HEK293 (cell line): ENCODE measurements around the gene SFXN3.
A peak's percentile ranks its signal among the peaks of the same experiment; 100 is the strongest.

Experiments used
- HOXA7 ChIP-seq: sonication (generic); formaldehyde crosslinking; IDR thresholded peaks from 2 replicates; pipeline ENCODE4 v1.8.1; 2022; ENCODE audit warnings: missing genetic modification reagents, borderline replicate concordance
- INSM2 ChIP-seq: fragments of 450-650 bp; formaldehyde crosslinking; IDR thresholded peaks from 2 replicates; pipeline ENCODE4 v1.5.1; 2016; ENCODE audit warnings: missing biosample characterization, missing genetic modification characterization
- OSR2 ChIP-seq: fragments of 450-650 bp; formaldehyde crosslinking; IDR thresholded peaks from 2 replicates; pipeline ENCODE4 v1.5.1; 2016; ENCODE audit warnings: missing biosample characterization, missing genetic modification characterization
- PRDM10 ChIP-seq: fragments of 450-650 bp; formaldehyde crosslinking; IDR thresholded peaks from 2 replicates; pipeline ENCODE4 v1.5.1; 2016; ENCODE audit warnings: missing biosample characterization, missing genetic modification characterization
- RBAK ChIP-seq: fragments of 450-650 bp; formaldehyde crosslinking; IDR thresholded peaks from 2 replicates; pipeline ENCODE4 v1.5.1; 2016; ENCODE audit warnings: missing biosample characterization, missing genetic modification characterization
- REPIN1 ChIP-seq: fragments of 450-650 bp; formaldehyde crosslinking; IDR thresholded peaks from 2 replicates; pipeline ENCODE4 v1.5.1; 2017; ENCODE audit warnings: missing biosample characterization, missing genetic modification characterization, low read depth
- SALL2 ChIP-seq: fragments of 450-650 bp; formaldehyde crosslinking; IDR thresholded peaks from 2 replicates; pipeline ENCODE4 v1.5.0; 2017; ENCODE audit warnings: missing biosample characterization, mild to moderate bottlenecking, missing genetic modification characterization, borderline replicate concordance
- ZBTB10 ChIP-seq: fragments of 450-650 bp; formaldehyde crosslinking; IDR thresholded peaks from 2 replicates; pipeline ENCODE4 v1.5.1; 2016; ENCODE audit warnings: missing biosample characterization, missing genetic modification characterization
- ZBTB7A ChIP-seq: fragments of 450-650 bp; formaldehyde crosslinking; IDR thresholded peaks from 2 replicates; pipeline ENCODE4 v1.5.1; 2016; ENCODE audit warnings: low read depth, missing biosample characterization, missing genetic modification characterization
- ZNF10 ChIP-seq: fragments of 450-650 bp; formaldehyde crosslinking; IDR thresholded peaks from 2 replicates; pipeline ENCODE4 v1.5.1; 2017; ENCODE audit warnings: missing biosample characterization, missing genetic modification characterization
- ZNF114 ChIP-seq: fragments of 450-650 bp; formaldehyde crosslinking; IDR thresholded peaks from 2 replicates; pipeline ENCODE4 v1.5.0; 2017; ENCODE audit warnings: missing biosample characterization, missing genetic modification characterization
- ZNF138 ChIP-seq: fragments of 450-650 bp; formaldehyde crosslinking; IDR thresholded peaks from 2 replicates; pipeline ENCODE4 v1.5.1; 2016; ENCODE audit warnings: missing biosample characterization, missing genetic modification characterization, borderline replicate concordance
- ZNF174 ChIP-seq: fragments of 450-650 bp; formaldehyde crosslinking; IDR thresholded peaks from 2 replicates; pipeline ENCODE4 v1.5.0; 2017; ENCODE audit warnings: missing biosample characterization, mild to moderate bottlenecking, missing genetic modification characterization
- ZNF175 ChIP-seq: fragments of 450-650 bp; formaldehyde crosslinking; IDR thresholded peaks from 2 replicates; pipeline ENCODE4 v1.5.1; 2016; ENCODE audit warnings: missing biosample characterization, missing genetic modification characterization
- ZNF223 ChIP-seq: fragments of 450-650 bp; formaldehyde crosslinking; IDR thresholded peaks from 2 replicates; pipeline ENCODE4 v1.5.1; 2016; ENCODE audit warnings: missing biosample characterization, missing genetic modification characterization
- ZNF24 ChIP-seq: fragments of 450-650 bp; formaldehyde crosslinking; IDR thresholded peaks from 2 replicates; pipeline ENCODE4 v1.5.1; 2016; ENCODE audit warnings: missing biosample characterization, missing genetic modification characterization
- ZNF37A ChIP-seq: fragments of 450-650 bp; IDR thresholded peaks from 2 replicates; pipeline ENCODE4 v1.5.1; 2018; ENCODE audit warnings: missing biosample characterization, missing genetic modification characterization
- ZNF513 ChIP-seq: fragments of 450-650 bp; IDR thresholded peaks from 2 replicates; pipeline ENCODE4 v1.5.1; 2018; ENCODE audit warnings: missing biosample characterization, missing genetic modification characterization
- ZNF514 ChIP-seq: fragments of 450-650 bp; formaldehyde crosslinking; IDR thresholded peaks from 2 replicates; pipeline ENCODE4 v1.5.1; 2016; ENCODE audit warnings: missing biosample characterization, missing genetic modification characterization
- ZNF555 ChIP-seq: fragments of 450-650 bp; formaldehyde crosslinking; conservative IDR thresholded peaks from 2 replicates; pipeline ENCODE4 v1.5.1; 2017; ENCODE audit warnings: missing biosample characterization, mild to moderate bottlenecking, missing genetic modification characterization, inconsistent platforms
- ZNF580 ChIP-seq: fragments of 450-650 bp; formaldehyde crosslinking; IDR thresholded peaks from 2 replicates; pipeline ENCODE4 v1.5.1; 2016; ENCODE audit warnings: missing biosample characterization, missing genetic modification characterization
- ZNF639 ChIP-seq: fragments of 450-650 bp; formaldehyde crosslinking; IDR thresholded peaks from 2 replicates; pipeline ENCODE4 v1.5.1; 2016; ENCODE audit warnings: missing biosample characterization, missing genetic modification characterization
- ZNF658 ChIP-seq: fragments of 450-650 bp; formaldehyde crosslinking; IDR thresholded peaks from 2 replicates; pipeline ENCODE4; 2016; ENCODE audit warnings: missing biosample characterization, missing genetic modification characterization
- ZNF76 ChIP-seq: fragments of 450-650 bp; formaldehyde crosslinking; IDR thresholded peaks from 2 replicates; pipeline ENCODE4; 2016; ENCODE audit warnings: low read depth, missing biosample characterization, missing genetic modification characterization, borderline replicate concordance
- ZNF768 ChIP-seq: fragments of 450-650 bp; formaldehyde crosslinking; IDR thresholded peaks from 2 replicates; pipeline ENCODE4 v1.5.1; 2018; ENCODE audit warnings: missing biosample characterization, mild to moderate bottlenecking, missing genetic modification characterization
- ZNF776 ChIP-seq: fragments of 450-650 bp; formaldehyde crosslinking; IDR thresholded peaks from 2 replicates; pipeline ENCODE4 v1.5.0; 2017; ENCODE audit warnings: missing biosample characterization, missing genetic modification characterization, borderline replicate concordance
- ZSCAN18 ChIP-seq: fragments of 450-650 bp; formaldehyde crosslinking; IDR thresholded peaks from 2 replicates; pipeline ENCODE4 v1.5.1; 2016; ENCODE audit warnings: missing biosample characterization, missing genetic modification characterization

Gene SFXN3

GRCh38 chr10:101012525-101013364, 18.3 kb upstream of the SFXN3 start (continued):
- TF ChIP-seq ZNF76 (tag by site-specific recombination): no peak
- no peak for TF ChIP-seq REPIN1 (tag by site-specific recombination)
- no peak for TF ChIP-seq ZNF114 (tag by site-specific recombination)
- no peak for TF ChIP-seq ZNF223 (tag by site-specific recombination)
- TF ChIP-seq ZNF776: no peak
- no peak for TF ChIP-seq ZNF24 (tag by site-specific recombination)
- no peak for TF ChIP-seq ZNF37A (tag by site-specific recombination)
- no peak for TF ChIP-seq ZNF658 (tag by site-specific recombination)
- no peak for TF ChIP-seq ZNF639 (tag by site-specific recombination)
- TF ChIP-seq SALL2 (tag by site-specific recombination): no peak
- TF ChIP-seq PRDM10 (tag by site-specific recombination): peak; percentile 50; the same call in 1 of the 2 replicates
- no peak for TF ChIP-seq ZNF514 (tag by site-specific recombination)
- no peak; the same call in 1 of the 2 replicates for TF ChIP-seq ZNF10
- no peak for TF ChIP-seq HOXA7 (CRISPR knock-in tag)
- TF ChIP-seq ZNF175 (tag by site-specific recombination): no peak
- no peak for TF ChIP-seq ZNF768 (tag by site-specific recombination)
- no peak for TF ChIP-seq ZNF174 (tag by site-specific recombination)
- TF ChIP-seq INSM2 (tag by site-specific recombination): no peak
- no peak for TF ChIP-seq ZSCAN18
- no peak for TF ChIP-seq RBAK (tag by site-specific recombination)
- no peak for TF ChIP-seq OSR2 (tag by site-specific recombination)
- TF ChIP-seq ZBTB7A: no peak
- no peak for TF ChIP-seq ZNF513 (tag by site-specific recombination)
- 0 out of 2 replicates have a peak, but pooled peaks have one; percentile 35 for TF ChIP-seq ZBTB10
- TF ChIP-seq ZNF580 (tag by site-specific recombination): peak; percentile 25; the same call in 1 of the 2 replicates
- TF ChIP-seq ZNF138: no peak
- TF ChIP-seq ZNF555 (tag by site-specific recombination): no peak
